ENCODE results near the gene KIF16B. TPM values are rescaled to one million over a fixed set of nuclear protein-coding genes. Genes with fewer than 3 reads are reported as not detected.
"Not testable (repeated sequence)": the region's sequence is repeated elsewhere in the genome, so short reads cannot be mapped to it uniquely, and the experiment has no call there.

KIF16B gene
- total and polyA plus RNA-seq, 2 experiments from 2014 or later, result 9.3 to 21.8 TPM

- TF ChIP-seq, protein P1, sequence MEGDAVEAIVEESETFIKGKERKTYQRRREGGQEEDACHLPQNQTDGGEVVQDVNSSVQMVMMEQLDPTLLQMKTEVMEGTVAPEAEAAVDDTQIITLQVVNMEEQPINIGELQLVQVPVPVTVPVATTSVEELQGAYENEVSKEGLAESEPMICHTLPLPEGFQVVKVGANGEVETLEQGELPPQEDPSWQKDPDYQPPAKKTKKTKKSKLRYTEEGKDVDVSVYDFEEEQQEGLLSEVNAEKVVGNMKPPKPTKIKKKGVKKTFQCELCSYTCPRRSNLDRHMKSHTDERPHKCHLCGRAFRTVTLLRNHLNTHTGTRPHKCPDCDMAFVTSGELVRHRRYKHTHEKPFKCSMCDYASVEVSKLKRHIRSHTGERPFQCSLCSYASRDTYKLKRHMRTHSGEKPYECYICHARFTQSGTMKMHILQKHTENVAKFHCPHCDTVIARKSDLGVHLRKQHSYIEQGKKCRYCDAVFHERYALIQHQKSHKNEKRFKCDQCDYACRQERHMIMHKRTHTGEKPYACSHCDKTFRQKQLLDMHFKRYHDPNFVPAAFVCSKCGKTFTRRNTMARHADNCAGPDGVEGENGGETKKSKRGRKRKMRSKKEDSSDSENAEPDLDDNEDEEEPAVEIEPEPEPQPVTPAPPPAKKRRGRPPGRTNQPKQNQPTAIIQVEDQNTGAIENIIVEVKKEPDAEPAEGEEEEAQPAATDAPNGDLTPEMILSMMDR (IDR thresholded peaks at IDR 0.05; ENCODE audit: poor library complexity), result no peak
- TF ChIP-seq EZH2 (IDR thresholded peaks at IDR 0.05; ENCODE audit: borderline replicate concordance) (no peak), EZH2phosphoT487 (IDR thresholded peaks at IDR 0.05; ENCODE audit: low read depth, severe bottlenecking, unreplicated experiment) (no peak)
- no peaks in the 10 kb centered on the region for H3K27me3 ChIP-seq
- no peak for DNase-seq (ENCODE audit: low spot score)
Measured at GRCh38 chr20:16440686-16441085, 132.6 kb downstream of the KIF16B start.

DNA sequence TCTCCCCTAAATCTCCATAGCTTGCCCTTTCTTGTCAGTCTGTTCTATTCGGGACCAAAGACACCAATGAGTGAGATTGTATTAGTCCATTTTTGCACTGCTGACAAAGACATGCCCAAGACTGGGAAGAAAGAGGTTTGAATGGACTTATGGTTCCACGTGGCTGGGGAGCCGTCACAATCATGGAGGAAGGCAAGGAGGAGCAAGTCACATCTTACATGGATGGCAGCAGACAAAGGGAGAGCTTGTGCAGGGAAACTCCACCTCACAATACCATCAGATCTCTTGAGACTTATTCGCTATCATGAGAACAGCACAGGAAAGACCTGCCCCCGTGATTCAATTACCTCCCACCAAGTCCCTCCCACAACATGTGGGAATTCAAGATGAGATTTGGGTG lies 133.7 kb downstream of the KIF16B start:
- not testable (repeated sequence) for DNase-seq (ENCODE audit: low spot score); H2AFZ ChIP-seq; H4K20me1 ChIP-seq (ENCODE audit: insufficient read depth, poor library complexity, severe bottlenecking); H3K27ac ChIP-seq; H3K4me2 ChIP-seq; H3K4me1 ChIP-seq (ENCODE audit: insufficient read depth); H3K79me2 ChIP-seq; H3K4me3 ChIP-seq; H3K27me3 ChIP-seq; H3K36me3 ChIP-seq (replicated peaks; ENCODE audit: insufficient read depth, low read depth); H3K9me3 ChIP-seq (ENCODE audit: low read depth); H3K9me2 ChIP-seq (replicated peaks; ENCODE audit: insufficient read depth)
- 91% methylated on average over 5 of the region's 5 CpGs for WGBS (ENCODE audit: low lambda C conversion rate, missing lambda C conversion rate)

More at GRCh38 chr20:16440686-16441085, 132.6 kb downstream of the KIF16B start:
- Histone ChIP-seq H4K20me1 (ENCODE audit: insufficient read depth, poor library complexity, severe bottlenecking) (no peaks in the 10 kb centered on the region), H3K4me3 (no peak overlapping the region), H2AFZ (no peak overlapping the region), H3K27ac (no peak overlapping the region), H3K4me1 (ENCODE audit: insufficient read depth) (no peaks in the 10 kb centered on the region), H3K79me2 (no peaks in the 10 kb centered on the region), H3K36me3 (replicated peaks; ENCODE audit: insufficient read depth, low read depth) (no peaks in the 10 kb centered on the region), H3K9me2 (replicated peaks; ENCODE audit: insufficient read depth) (no peaks in the 10 kb centered on the region), H3K4me2 (no peak overlapping the region), H3K9me3 (ENCODE audit: low read depth) (no peaks in the 10 kb centered on the region)
- 86% methylated on average over 4 of the region's 4 CpGs for WGBS (ENCODE audit: low lambda C conversion rate, missing lambda C conversion rate)

- Histone ChIP-seq H3K27me3 (no peaks in the 10 kb centered on the region), H3K4me3 (no peak overlapping the region), H3K4me1 (ENCODE audit: insufficient read depth) (no peaks in the 10 kb centered on the region), H3K4me2 (no peak overlapping the region), H3K9me3 (ENCODE audit: low read depth) (no peaks in the 10 kb centered on the region), H3K9me2 (replicated peaks; ENCODE audit: insufficient read depth) (no peaks in the 10 kb centered on the region), H3K79me2 (no peaks in the 10 kb centered on the region), H4K20me1 (ENCODE audit: insufficient read depth, poor library complexity, severe bottlenecking) (no peaks in the 10 kb centered on the region), H2AFZ (no peak overlapping the region), H3K27ac (no peak overlapping the region), H3K36me3 (replicated peaks; ENCODE audit: insufficient read depth, low read depth) (no peaks in the 10 kb centered on the region)
- no peak for DNase-seq (ENCODE audit: low spot score)
- TF ChIP-seq EZH2phosphoT487 (IDR thresholded peaks at IDR 0.05; ENCODE audit: low read depth, severe bottlenecking, unreplicated experiment), result no peak
- no peak for TF ChIP-seq EZH2 (IDR thresholded peaks at IDR 0.05; ENCODE audit: borderline replicate concordance)
- TF ChIP-seq, protein P1 (IDR thresholded peaks at IDR 0.05; ENCODE audit: poor library complexity), result no peak
- WGBS (ENCODE audit: low lambda C conversion rate, missing lambda C conversion rate), result 96% methylated on average over 3 of the region's 3 CpGs
Measured at GRCh38 chr20:16438100-16438499, 135.1 kb downstream of the KIF16B start.

DNA sequence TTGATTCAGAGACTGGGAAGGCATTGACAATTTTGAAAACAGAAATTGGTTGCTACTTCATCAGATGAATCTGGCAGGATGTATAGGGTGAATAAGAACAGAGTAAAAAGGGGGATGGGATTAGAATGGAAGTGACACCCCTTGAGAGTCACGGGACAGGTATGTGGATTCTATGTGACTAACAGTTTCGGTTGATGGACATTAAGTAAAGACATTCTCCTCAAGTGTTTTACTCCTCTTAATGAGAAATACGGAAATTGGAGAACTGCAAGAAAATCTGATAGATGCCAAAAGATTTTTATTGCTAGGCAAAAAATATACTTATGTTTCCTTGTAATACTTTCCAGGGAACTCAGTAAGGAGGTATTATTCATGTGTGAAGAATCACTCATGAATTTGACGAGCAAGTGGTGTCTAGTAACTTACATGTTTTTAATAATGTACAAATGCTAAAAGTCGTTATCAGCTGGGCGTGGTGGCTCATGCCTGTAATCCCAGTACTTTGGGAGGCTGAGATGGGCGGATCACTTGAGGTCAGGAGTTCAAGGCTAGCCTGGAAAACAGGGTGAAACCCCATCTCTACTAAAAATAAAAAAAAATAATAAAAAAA lies 135.8 kb downstream of the KIF16B start:
- H3K4me1 ChIP-seq (ENCODE audit: insufficient read depth), result no peaks in the 10 kb centered on the region
- no peak overlapping the region for H3K4me2 ChIP-seq
- WGBS (ENCODE audit: low lambda C conversion rate, missing lambda C conversion rate), result 92% methylated on average over 7 of the region's 7 CpGs
- no peaks in the 10 kb centered on the region for H3K79me2 ChIP-seq
- no peak overlapping the region for H2AFZ ChIP-seq
- no peak overlapping the region for H3K4me3 ChIP-seq
- H3K9me3 ChIP-seq (ENCODE audit: low read depth), result no peaks in the 10 kb centered on the region
- H3K27ac ChIP-seq, result no peak overlapping the region
- no peak for DNase-seq (ENCODE audit: low spot score)
- H3K9me2 ChIP-seq (replicated peaks; ENCODE audit: insufficient read depth), result no peaks in the 10 kb centered on the region
- no peak for TF ChIP-seq EZH2 (IDR thresholded peaks at IDR 0.05; ENCODE audit: borderline replicate concordance)
- TF ChIP-seq EZH2phosphoT487 (IDR thresholded peaks at IDR 0.05; ENCODE audit: low read depth, severe bottlenecking, unreplicated experiment), result no peak
- TF ChIP-seq, protein P1 (IDR thresholded peaks at IDR 0.05; ENCODE audit: poor library complexity), result no peak
- H4K20me1 ChIP-seq (ENCODE audit: insufficient read depth, poor library complexity, severe bottlenecking), result no peaks in the 10 kb centered on the region
- no peaks in the 10 kb centered on the region for H3K36me3 ChIP-seq (replicated peaks; ENCODE audit: insufficient read depth, low read depth)
- no peaks in the 10 kb centered on the region for H3K27me3 ChIP-seq

Data from hepatocyte (in vitro differentiated cells).